HL-60 (cell line): Measurements from ENCODE around the gene AGPAT3.

ENCODE experiments used
- DNase-seq, 2 experiments: peaks; one replicate each; pipeline ENCODE4 v3.0.0-alpha.2; 2010 to 2020; ENCODE audit warnings: low read depth in 1 of 2, low spot score in 1 of 2
- H3K27ac ChIP-seq: fragments of 250-450 bp; sonication (Bioruptor Pico); replicated peaks from 2 replicates; pipeline ENCODE4 v1.5.1; 2020; ENCODE audit warnings: mild to moderate bottlenecking, moderate library complexity
- H3K27me3 ChIP-seq: fragments of 250-450 bp; sonication (Bioruptor Pico); 2 replicates; pipeline ENCODE4 v1.5.1; 2021; ENCODE audit warnings: mild to moderate bottlenecking, moderate library complexity; ENCODE audit not compliant: insufficient read depth, poor library complexity, severe bottlenecking
- H3K4me3 ChIP-seq: replicated peaks from 2 replicates; pipeline ENCODE4 v1.5.1; 2011; ENCODE audit warnings: mild to moderate bottlenecking, control low read depth, low read length; ENCODE audit not compliant: insufficient read depth
- CTCF ChIP-seq: IDR thresholded peaks from one replicate; pipeline ENCODE4 v1.5.1; 2011; ENCODE audit warnings: low read length, control low read depth, inconsistent platforms; ENCODE audit not compliant: insufficient read depth
- GABPA ChIP-seq: IDR thresholded peaks from 2 replicates; pipeline ENCODE4 v1.6.1; 2012; ENCODE audit warnings: low read depth
- POLR2AphosphoS5 ChIP-seq: IDR thresholded peaks from 2 replicates; pipeline ENCODE4 v1.6.1; 2012; ENCODE audit warnings: low read depth
- REST ChIP-seq: IDR thresholded peaks from 2 replicates; pipeline ENCODE4 v1.6.1; 2012; ENCODE audit warnings: low read depth; ENCODE audit not compliant: insufficient replicate concordance
- SPI1 ChIP-seq: IDR thresholded peaks from 2 replicates; pipeline ENCODE4 v1.6.1; 2012; ENCODE audit warnings: low read depth, mild to moderate bottlenecking, borderline replicate concordance

AGPAT3 gene

DNA sequence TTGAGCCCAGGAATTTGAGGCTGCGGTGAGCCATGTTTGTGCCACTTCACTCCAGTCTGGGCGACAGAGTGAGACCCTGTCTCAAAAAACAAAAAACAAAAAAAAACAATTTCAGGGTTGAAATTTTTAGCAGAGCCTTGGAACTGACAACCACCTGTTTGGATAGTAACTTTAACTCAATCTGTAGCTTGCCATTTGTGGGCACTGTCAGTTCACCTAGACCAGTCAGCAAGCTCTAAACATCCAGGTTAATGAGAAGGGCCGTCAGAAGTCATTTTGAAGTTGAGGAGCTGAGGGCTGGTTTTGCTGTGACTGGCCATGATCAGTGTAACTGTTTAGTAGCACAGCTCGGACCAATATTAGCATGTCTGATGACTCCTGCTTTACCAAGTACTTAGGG lies 155.5 kb downstream of the AGPAT3 start:
- no peak for DNase-seq
- no peak overlapping the region for H3K27ac ChIP-seq
- H3K4me3 ChIP-seq = no peak overlapping the region
- H3K27me3 ChIP-seq = no peaks in the 10 kb centered on the region
- no peak for TF ChIP-seq REST
- TF ChIP-seq GABPA = no peak
- TF ChIP-seq POLR2AphosphoS5 = no peak
- TF ChIP-seq CTCF = no peak
- no peak for TF ChIP-seq SPI1

DNA sequence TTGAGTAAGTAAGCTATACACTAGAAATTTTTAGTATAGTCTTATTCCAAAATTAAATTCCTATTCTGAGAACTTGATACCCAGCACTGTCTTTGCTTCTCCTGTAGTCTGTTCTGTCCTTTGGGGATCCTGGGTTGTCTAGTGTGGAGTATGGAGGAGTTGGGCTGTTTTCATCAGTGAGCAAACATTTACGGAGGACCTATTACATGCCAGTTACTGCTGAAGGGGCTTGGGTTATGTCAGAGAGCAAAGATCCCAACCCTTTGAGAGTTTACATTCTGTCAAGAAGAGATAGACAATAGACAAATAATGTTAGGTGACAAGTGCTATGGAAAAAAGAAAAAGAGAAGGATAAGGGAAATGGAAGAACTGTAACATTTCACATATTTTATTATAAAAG lies 156.0 kb downstream of the AGPAT3 start:
- TF ChIP-seq REST = no peak
- TF ChIP-seq GABPA = no peak
- TF ChIP-seq CTCF = no peak
- TF ChIP-seq POLR2AphosphoS5 = no peak
- TF ChIP-seq SPI1 = no peak
- H3K27ac ChIP-seq = no peak overlapping the region
- H3K4me3 ChIP-seq = no peak overlapping the region
- DNase-seq = no peak
- no peaks in the 10 kb centered on the region for H3K27me3 ChIP-seq

DNA sequence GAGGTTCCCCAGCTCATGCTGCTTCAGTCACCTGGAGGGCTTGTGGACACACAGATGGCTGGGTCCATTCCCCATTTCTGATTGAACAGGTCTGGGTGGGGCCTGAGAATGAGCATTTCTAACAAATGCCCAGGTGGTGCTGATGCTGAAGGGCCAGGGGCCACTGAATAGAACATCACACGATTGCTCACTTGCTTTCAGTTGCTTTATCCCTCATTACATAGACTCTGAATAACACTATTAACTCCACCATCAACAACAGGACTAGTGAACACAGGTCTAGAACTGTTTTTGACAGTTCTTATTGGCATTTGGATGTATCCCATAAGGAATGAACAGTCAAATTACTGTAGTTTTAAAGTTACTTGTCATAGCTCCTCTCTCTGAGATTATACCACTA lies 159.2 kb downstream of the AGPAT3 start:
- TF ChIP-seq POLR2AphosphoS5 = no peak
- TF ChIP-seq CTCF = no peak
- no peak for TF ChIP-seq REST
- no peak for TF ChIP-seq SPI1
- TF ChIP-seq GABPA = no peak
- Histone ChIP-seq H3K4me3 (no peak overlapping the region), H3K27me3 (no peaks in the 10 kb centered on the region), H3K27ac (no peak overlapping the region)
- DNase-seq = no peak
